B cell (primary cell): Measurements from ENCODE around the gene TAF11L5.
"Not testable (repeated sequence)": the region's sequence is repeated elsewhere in the genome, so short reads cannot be mapped to it uniquely, and the experiment has no call there.

Source experiments
- EZH2 ChIP-seq: IDR thresholded peaks from 2 replicates; pipeline ENCODE4 v1.6.1; 2012; ENCODE audit warnings: borderline replicate concordance, low read depth, mild to moderate bottlenecking, moderate library complexity, low read length; ENCODE audit not compliant: insufficient read depth, poor library complexity, severe bottlenecking
- TF ChIP-seq, protein P1 (sequence below): fragments of 200-600 bp; IDR thresholded peaks from one replicate; pipeline ENCODE4 v1.8.0; 2022; ENCODE audit warnings: antibody characterized with exemption, mild to moderate bottlenecking

DNA sequence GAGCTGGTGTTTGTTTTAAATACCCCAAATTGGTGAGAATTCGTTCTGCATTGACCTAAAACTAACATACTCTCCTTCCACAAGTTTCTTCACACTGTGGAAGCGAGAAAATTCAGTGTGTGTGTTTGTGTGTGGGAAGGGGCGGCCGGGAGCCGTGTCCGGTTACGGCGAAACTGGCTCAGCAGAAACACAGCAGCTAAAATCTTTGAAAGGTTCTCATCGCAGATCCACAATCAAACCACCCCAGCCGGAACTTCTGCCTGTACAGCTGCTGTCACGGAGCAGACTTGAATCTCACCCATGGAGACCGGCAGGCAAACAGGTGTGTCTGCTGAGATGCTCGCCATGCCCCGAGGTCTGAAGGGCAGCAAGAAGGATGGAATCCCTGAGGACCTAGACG is 3.5 kb upstream of the TAF11L5 start, which contains the start of gene TAF11L4:
- TF ChIP-seq, protein P1, sequence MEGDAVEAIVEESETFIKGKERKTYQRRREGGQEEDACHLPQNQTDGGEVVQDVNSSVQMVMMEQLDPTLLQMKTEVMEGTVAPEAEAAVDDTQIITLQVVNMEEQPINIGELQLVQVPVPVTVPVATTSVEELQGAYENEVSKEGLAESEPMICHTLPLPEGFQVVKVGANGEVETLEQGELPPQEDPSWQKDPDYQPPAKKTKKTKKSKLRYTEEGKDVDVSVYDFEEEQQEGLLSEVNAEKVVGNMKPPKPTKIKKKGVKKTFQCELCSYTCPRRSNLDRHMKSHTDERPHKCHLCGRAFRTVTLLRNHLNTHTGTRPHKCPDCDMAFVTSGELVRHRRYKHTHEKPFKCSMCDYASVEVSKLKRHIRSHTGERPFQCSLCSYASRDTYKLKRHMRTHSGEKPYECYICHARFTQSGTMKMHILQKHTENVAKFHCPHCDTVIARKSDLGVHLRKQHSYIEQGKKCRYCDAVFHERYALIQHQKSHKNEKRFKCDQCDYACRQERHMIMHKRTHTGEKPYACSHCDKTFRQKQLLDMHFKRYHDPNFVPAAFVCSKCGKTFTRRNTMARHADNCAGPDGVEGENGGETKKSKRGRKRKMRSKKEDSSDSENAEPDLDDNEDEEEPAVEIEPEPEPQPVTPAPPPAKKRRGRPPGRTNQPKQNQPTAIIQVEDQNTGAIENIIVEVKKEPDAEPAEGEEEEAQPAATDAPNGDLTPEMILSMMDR = not testable (repeated sequence)
- not testable (repeated sequence) for TF ChIP-seq EZH2
